DOHH2 (cell line): ENCODE results near the gene LYPD6.

Experiments used
- H3F3A ChIP-seq: fragments of 200-600 bp; sonication (generic), shearing (Covaris generic); 2 replicates; pipeline ENCODE4 v1.6.0; 2016; ENCODE audit warnings: antibody characterized with exemption, mild to moderate bottlenecking; ENCODE audit not compliant: control insufficient read depth, insufficient read depth
- H3K27ac ChIP-seq: fragments of 200-600 bp; sonication (generic); 2 replicates; pipeline ENCODE4 v1.5.1; 2014; ENCODE audit warnings: low read depth, mild to moderate bottlenecking, low read length, moderate library complexity
- H3K27me3 ChIP-seq: fragments of 200-600 bp; sonication (generic); 2 replicates; pipeline ENCODE4 v1.6.1; 2014; ENCODE audit warnings: mild to moderate bottlenecking, low read length, mixed read lengths; ENCODE audit not compliant: control insufficient read depth
- H3K36me3 ChIP-seq: fragments of 200-600 bp; sonication (generic); 2 replicates; pipeline ENCODE4 v1.6.1; 2014; ENCODE audit warnings: mild to moderate bottlenecking, low read length, moderate library complexity, mixed read lengths; ENCODE audit not compliant: control insufficient read depth
- H3K4me1 ChIP-seq: fragments of 200-600 bp; sonication (generic); 2 replicates; pipeline ENCODE4 v1.6.1; 2014; ENCODE audit warnings: mild to moderate bottlenecking, low read length, mixed read lengths; ENCODE audit not compliant: control insufficient read depth
- H3K4me2 ChIP-seq: fragments of 200-600 bp; sonication (generic); 2 replicates; pipeline ENCODE4 v1.6.0; 2014; ENCODE audit warnings: mild to moderate bottlenecking, low read length, moderate library complexity
- H3K4me3 ChIP-seq: fragments of 200-600 bp; sonication (generic); 2 replicates; pipeline ENCODE4 v1.5.1; 2014; ENCODE audit warnings: mild to moderate bottlenecking, low read length, mixed read lengths
- H3K79me2 ChIP-seq: fragments of 200-600 bp; sonication (generic); 2 replicates; pipeline ENCODE4 v1.6.1; 2014; ENCODE audit warnings: mild to moderate bottlenecking, low read length, mixed read lengths; ENCODE audit not compliant: control insufficient read depth
- H3K9me2 ChIP-seq: fragments of 200-600 bp; sonication (generic); replicated peaks from 2 replicates; pipeline ENCODE4 v1.6.1; 2014; ENCODE audit warnings: mild to moderate bottlenecking, low read length, mixed read lengths; ENCODE audit not compliant: control insufficient read depth
- H3K9me3 ChIP-seq: fragments of 200-600 bp; sonication (generic); 2 replicates; pipeline ENCODE4 v1.6.1; 2014; ENCODE audit warnings: antibody characterized with exemption, low read length, mixed read lengths; ENCODE audit not compliant: control insufficient read depth, insufficient read depth
- H4K20me1 ChIP-seq: fragments of 200-600 bp; sonication (generic); 2 replicates; pipeline ENCODE4 v1.6.0; 2014; ENCODE audit warnings: low read depth, mild to moderate bottlenecking, antibody characterized with exemption, low read length, moderate library complexity; ENCODE audit not compliant: control insufficient read depth, insufficient read depth
- EZH2phosphoT487 ChIP-seq: fragments of 200-600 bp; sonication (generic); IDR thresholded peaks from 2 replicates; pipeline ENCODE4 v1.6.1; 2017; ENCODE audit warnings: borderline replicate concordance, mild to moderate bottlenecking, antibody characterized with exemption, low read length, moderate library complexity, mixed read lengths
- TF ChIP-seq, protein P1 (sequence below): fragments of 200-600 bp; sonication (generic); IDR thresholded peaks from one replicate; pipeline ENCODE4 v1.5.1; 2014; ENCODE audit warnings: antibody characterized with exemption, mild to moderate bottlenecking, low read depth, low read length; ENCODE audit not compliant: poor library complexity, severe bottlenecking

Gene LYPD6

DNA sequence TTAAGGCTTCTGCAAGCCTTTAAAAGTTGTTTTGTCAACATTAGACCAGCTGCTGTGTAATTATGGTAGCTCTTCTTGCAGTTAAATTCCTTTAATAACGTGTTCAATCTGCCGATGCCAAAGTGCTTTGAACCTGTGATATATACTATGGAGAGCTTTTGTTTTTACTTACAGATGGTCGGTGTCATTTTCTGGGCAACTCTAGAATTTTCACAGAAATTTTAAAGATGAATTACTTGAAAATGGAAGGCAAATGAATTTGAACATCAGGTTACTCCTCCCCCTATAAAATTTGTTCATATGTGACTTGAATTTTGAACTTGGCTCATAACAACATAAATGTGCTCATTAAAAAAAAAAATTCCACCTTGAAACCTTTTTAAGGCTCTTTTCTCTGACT lies 23.0 kb downstream of the LYPD6 start:
- no peaks in the 10 kb centered on the region for H3K36me3 ChIP-seq
- no peaks in the 10 kb centered on the region for H3K9me3 ChIP-seq
- H3K4me3 ChIP-seq = no peak overlapping the region
- H3K4me1 ChIP-seq = no peaks in the 10 kb centered on the region
- H3K79me2 ChIP-seq = no peaks in the 10 kb centered on the region
- no peaks in the 10 kb centered on the region for H3F3A ChIP-seq
- no peak overlapping the region for H3K27ac ChIP-seq
- no peak for TF ChIP-seq EZH2phosphoT487
- TF ChIP-seq, protein P1, sequence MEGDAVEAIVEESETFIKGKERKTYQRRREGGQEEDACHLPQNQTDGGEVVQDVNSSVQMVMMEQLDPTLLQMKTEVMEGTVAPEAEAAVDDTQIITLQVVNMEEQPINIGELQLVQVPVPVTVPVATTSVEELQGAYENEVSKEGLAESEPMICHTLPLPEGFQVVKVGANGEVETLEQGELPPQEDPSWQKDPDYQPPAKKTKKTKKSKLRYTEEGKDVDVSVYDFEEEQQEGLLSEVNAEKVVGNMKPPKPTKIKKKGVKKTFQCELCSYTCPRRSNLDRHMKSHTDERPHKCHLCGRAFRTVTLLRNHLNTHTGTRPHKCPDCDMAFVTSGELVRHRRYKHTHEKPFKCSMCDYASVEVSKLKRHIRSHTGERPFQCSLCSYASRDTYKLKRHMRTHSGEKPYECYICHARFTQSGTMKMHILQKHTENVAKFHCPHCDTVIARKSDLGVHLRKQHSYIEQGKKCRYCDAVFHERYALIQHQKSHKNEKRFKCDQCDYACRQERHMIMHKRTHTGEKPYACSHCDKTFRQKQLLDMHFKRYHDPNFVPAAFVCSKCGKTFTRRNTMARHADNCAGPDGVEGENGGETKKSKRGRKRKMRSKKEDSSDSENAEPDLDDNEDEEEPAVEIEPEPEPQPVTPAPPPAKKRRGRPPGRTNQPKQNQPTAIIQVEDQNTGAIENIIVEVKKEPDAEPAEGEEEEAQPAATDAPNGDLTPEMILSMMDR = no peak
- no peaks in the 10 kb centered on the region for H3K9me2 ChIP-seq
- H3K4me2 ChIP-seq = no peak overlapping the region
- H4K20me1 ChIP-seq = no peaks in the 10 kb centered on the region
- H3K27me3 ChIP-seq = peaks cover 10% of the 10 kb centered on the region

DNA sequence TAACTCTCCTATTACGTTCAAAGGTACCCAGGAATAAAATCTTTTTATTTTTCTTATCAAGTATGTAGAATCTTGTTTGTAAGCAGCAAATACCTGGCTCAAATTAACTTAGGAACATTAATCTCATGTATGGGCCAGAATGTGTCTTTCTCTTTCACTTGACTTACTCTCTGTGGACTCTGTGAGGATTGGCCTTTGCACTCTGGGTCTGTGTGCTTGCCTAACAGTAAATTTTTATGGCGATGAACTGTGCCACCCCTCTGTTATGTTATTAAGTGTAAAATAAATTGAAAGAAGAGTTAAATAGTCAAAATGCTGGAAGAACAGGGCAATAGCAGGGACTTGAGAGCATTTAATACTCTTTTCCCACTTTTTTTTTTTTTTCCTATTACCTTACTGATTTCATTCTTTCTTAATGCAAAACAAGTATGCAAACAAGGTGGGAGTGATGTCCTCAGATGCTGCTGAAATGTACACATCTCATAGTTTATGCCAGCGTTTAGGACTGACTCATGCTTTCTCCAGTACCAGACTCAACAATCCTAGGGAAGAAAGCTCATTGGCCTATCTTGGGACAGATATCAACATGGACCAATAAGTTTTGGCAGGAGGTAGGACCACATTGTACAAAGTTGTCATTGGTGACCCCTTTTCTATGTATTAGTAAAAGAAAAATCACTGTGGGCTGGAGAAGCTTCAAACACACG lies 25.5 kb downstream of the LYPD6 start:
- Histone ChIP-seq H3K4me2 (no peak overlapping the region), H3K9me2 (no peaks in the 10 kb centered on the region), H3K27ac (no peak overlapping the region), H3K4me1 (no peaks in the 10 kb centered on the region), H3K4me3 (no peak overlapping the region), H3K27me3 (no peaks in the 10 kb centered on the region), H4K20me1 (no peaks in the 10 kb centered on the region), H3K79me2 (no peaks in the 10 kb centered on the region), H3K9me3 (no peaks in the 10 kb centered on the region), H3K36me3 (no peaks in the 10 kb centered on the region), H3F3A (no peaks in the 10 kb centered on the region)
- no peak for TF ChIP-seq EZH2phosphoT487
- TF ChIP-seq, protein P1 = no peak

DNA sequence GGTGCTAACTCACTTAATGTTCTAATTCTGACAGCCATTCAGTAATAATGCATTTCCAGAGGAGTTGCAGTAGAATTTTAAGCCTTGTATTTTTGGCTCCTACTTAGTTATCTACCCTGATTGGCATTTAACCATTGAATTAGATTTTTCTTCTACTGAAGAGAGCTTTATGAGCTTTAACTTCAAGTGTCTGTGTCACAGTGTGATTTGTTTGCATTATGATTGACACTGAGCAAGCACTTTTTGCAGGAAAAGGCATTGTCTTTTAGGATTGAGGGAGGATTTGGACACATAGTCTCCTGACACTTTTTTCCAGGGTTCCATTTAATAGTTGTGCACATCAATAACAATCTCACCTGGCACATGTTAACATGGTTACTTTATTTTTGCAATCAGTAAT lies 26.7 kb downstream of the LYPD6 start:
- H3K79me2 ChIP-seq = no peaks in the 10 kb centered on the region
- no peak overlapping the region for H3K27ac ChIP-seq
- no peak overlapping the region for H3K4me3 ChIP-seq
- H4K20me1 ChIP-seq = no peaks in the 10 kb centered on the region
- no peaks in the 10 kb centered on the region for H3F3A ChIP-seq
- H3K9me3 ChIP-seq = no peaks in the 10 kb centered on the region
- H3K36me3 ChIP-seq = no peaks in the 10 kb centered on the region
- TF ChIP-seq, protein P1 = no peak
- no peak for TF ChIP-seq EZH2phosphoT487
- no peak overlapping the region for H3K4me2 ChIP-seq
- no peaks in the 10 kb centered on the region for H3K9me2 ChIP-seq
- no peaks in the 10 kb centered on the region for H3K4me1 ChIP-seq
- no peaks in the 10 kb centered on the region for H3K27me3 ChIP-seq
